Cerebellar cortex (tissue), 1 donor: ENCODE data around the gene GLCCI1.
"Not testable (repeated sequence)": the region's sequence is repeated elsewhere in the genome, so short reads cannot be mapped to it uniquely, and the experiment has no call there.

Experiments used
- DNase-seq: peaks from one replicate; pipeline ENCODE4 v3.0.0-alpha.2; 2015; ENCODE audit warnings: low spot score

GLCCI1 gene

DNA sequence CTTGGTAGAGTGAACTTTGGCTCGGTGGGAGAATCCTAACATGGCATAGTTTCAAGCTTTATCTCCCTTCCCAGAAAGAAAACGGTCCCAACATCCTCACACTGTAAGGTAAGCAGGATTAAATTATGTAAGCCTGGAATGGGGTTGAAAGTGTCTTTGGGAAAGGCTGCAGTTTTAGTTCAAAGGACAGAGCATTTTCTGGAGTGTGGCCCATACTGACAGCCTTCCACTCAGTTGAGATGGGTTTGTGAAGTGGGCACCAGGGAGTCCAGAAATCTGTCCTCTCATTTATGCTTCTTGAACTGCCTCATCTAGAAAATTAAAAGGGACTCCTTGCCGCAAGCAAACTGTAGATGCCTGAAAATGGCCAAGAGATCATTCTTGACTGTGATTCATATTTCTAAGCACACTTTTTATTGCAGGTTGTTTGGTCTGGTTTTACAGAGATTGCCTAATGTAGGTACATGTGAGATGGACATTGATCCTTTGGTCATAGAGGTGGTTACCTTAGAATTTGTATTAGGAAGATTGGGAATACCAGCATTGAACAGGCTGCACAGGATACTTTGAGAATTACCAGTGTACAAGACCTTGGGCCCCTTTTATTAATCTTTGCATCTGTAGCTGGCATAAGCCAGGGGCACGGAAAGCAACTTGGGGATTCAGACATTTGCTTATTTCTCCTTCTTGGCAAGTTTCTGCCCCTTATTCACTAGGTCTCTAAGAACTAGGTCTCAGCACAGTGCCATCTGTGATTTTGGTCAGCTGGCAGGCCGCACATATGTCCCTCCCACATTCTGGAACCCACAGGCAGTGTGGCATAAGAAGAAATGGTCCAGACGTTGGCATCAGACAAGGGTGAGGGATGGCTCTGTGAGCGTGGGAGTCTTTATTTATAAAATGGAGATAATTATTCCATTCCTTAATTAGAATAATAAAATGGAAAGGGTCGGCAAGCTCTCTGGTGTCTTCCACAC is 125.9 kb downstream of the GLCCI1 start:
- peak; percentile 76 for DNase-seq

DNA sequence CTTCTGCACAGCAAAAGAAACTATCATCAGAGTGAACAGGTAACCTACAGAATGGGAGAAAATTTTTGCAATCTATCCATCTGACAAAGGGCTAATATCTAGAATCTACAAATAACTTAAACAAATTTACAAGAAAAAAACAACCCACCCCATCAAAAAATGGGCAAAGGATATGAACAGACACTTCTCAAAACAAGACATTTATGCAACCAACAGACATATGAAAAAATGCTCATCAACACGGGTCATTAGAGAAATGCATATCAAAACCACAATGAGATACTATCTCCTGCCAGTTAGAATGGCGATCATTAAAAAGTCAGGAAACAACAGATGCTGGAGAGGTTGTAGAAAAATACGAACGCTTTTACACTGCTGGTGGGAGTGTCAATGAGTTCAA is 132.7 kb downstream of the GLCCI1 start:
- DNase-seq = not testable (repeated sequence)

DNA sequence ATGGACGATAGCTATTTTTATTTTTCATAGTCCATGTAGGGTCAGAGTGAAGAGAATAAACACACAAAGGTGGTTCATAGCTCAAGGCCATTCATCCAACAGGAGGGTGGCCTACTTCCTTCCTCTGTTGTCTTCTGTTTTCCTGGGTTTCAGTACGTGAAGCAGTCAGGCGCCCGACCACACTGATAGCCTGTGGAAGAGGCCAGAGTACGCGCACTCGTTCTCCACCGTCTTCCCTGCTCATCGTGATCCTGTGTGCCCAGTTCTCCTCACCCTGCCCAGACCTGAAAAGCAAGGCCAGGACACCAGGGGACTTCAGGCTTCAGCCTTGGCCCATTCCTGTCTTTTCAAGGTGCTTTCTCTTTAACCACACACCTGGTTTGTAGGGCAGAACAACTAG is 134.7 kb downstream of the GLCCI1 start:
- no peak for DNase-seq

DNA sequence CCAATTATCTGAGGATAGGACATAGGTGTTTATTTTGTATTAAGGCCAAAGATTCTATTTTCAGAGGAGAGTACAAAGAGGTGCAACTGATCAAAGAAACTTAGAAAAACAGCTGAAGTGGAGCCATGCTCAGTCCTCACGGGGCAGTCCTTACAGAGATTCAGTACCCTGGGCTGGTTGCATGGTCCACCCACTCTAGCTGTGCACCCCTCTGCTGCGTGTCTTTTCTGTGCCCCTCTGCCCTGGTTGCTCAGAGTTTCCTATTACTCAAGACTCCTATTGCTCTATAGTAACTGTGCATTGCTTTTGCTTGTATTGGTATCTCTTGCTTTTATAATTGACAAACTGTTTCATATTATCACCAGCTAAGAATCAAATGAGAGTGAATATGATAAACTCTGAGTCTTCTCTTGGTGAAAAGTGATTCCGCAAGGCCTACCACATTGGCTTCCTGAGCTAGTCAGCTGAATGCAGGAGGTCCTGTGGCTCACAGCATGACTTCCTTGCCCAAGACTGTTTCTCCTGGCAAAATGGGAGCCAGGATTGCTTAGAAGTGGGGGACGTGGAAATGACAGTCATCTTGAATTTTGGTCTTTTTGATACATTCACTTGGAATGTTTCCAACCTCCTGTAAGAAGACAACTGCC is 137.0 kb downstream of the GLCCI1 start:
- DNase-seq = no peak

DNA sequence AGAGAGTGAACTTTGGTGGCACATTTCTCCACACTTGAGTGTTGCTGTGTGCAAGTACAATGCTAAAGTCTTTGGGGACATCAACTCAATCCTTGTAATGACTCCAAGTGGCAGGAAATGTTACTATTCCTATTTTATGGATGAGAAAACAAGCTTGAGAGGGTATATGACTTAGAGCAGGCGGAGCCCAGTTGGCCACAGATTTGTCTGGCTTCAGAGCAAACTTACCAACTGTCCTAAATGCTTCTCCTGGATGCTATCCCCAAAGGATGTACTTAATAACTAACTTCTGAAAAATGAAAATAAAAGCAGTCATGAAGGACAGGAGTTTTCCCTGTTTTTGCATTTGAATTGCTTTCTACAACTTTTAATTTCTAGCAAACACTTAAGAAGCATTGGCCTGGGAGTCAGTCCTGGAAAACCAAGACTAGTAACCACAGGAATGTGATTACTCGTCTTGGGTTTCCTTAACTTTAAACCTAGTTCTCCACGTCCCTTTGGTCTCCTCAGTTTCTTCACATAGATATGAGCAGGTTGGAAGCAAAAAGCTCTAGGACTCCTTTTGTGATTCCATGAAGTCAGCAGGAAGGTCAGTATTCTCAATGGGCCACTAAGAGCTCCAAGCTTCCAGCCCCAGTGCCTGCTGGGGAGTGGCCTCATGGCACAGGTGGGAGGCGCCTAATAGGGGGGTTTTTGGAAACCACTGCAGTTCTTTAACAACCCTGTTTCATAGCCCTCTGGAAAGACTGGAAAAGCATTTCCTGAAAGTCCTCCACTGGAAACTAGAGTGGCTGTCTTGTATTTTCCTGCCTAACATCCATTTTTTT is 140.8 kb downstream of the GLCCI1 start:
- no peak for DNase-seq

DNA sequence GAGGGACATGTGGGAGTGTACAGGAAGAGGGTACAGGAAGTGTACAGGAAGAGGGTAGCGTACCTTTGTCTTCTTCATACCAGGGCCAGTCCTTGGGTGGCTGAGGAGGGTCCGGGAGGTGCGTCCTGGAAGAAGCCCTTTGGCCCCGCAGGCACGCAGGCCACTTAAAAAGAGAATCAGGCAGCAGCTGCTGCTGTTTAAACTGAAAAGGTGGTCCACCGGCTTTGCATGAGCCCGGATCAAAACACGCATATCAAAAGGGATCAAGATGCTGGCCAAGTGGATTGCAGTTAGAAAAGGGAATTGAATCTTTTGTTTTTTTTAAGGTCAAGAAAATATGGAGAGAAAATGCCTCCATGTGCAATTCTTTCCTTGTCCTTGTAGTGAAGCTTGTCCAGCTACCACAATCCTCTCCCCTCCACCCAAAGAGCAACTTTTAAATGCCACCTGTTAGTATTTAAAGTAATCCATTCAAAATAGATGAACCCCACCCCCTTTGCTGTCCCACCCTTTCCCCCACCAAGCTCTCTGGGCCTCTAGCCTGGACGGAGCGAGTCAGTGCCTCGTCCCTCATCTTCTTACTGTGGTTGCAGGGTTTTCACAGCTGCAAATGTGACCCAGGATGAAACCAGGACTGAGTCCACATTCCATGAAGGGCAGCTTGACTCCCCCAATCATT is 142.8 kb downstream of the GLCCI1 start:
- no peak for DNase-seq

DNA sequence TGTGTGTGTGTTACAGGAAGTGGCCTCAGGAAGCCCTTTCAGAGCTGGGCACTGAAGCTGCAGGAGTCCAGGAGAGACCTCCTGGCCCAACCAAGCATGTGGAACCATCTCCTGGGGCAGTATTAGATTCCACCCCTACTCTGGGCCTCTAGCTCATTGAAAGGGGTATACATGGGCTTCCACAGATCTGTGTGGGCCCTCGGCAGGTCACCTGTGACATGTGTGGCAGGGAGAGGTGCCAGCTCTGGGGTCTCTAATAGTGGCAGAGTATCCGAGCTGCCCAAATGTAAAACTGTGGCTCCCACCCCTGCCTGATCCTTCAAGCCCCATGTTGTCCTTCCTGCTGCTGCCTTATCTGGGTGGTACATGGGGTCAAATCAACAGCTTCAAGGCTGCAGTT is 144.1 kb downstream of the GLCCI1 start:
- DNase-seq = no peak

DNA sequence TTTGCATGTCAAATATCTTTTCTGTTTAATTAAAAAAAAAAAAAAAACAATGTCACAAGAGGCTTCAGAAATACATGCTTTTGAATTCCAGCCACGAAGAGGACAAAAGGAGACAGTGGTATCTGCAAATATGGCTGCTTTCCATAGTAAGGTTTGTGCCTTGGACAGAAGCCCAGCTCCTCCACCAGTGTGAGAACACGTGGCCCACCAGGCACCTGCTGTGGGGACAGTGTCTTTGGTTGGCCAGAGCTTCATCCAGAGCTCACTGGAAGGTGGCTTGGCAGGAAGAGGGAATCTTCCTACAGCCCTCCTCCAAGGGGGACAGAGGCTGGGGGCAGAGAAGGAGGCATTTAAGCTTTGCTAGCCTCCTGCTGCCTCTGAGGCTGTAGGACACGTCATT is 144.6 kb downstream of the GLCCI1 start:
- peak; percentile 44 for DNase-seq

DNA sequence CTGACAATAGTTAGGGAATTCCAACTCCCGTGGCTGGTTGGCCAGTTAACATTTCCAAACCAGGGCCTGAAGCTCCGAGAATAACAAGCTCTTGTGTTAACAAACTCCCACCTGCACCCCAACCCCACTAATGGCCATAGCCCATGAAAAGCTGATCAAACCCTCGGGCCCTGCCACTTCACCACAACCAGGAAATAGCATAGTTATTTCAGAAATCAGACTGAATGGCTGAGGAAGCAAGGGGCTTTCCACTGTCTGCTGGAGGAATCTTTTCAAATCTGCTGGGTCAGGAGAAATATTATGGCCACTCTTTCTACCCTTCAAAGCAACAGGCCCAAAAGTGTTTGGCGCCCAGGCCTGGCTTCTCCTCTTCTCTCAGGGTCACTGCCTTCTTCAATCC is 145.6 kb downstream of the GLCCI1 start:
- no peak for DNase-seq

DNA sequence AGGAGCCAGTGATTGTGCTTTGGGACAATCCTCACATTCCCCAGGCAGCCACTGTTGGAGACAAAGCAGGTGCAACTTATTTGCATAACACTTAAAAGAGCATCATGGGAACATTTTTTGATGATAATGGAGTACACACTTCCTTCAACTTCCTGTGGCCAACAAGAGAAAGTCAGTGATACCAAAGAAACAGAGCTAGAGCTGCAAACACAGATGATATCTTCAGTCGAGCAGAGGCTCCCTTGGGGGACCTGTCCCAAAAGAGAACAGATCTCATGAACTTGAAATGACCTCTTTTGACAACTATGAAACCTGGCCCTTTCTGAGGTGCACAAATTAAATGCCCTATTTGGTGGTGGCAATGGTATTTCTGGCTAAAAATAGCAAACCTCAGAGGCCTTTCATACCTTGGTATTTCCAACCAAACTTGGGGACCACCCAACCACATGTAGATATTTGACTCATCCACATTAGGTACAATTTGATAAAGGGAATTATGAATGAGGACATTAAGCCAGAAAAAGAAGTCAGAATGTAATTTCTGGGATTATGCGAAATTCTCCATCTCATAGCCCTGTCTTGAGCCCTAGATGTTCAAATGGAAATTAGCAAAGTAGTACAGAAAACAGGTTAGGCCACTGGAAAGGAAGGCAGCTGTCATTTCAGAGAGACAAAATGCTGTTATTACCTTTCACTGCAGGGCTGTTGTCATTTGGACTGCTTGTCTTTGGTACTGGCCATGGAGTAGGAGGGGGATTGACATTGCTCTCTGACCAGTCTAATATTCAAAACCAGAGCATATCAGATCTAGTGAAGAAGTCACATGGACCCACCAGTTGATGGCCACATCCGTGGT is 147.2 kb downstream of the GLCCI1 start:
- no peak for DNase-seq

DNA sequence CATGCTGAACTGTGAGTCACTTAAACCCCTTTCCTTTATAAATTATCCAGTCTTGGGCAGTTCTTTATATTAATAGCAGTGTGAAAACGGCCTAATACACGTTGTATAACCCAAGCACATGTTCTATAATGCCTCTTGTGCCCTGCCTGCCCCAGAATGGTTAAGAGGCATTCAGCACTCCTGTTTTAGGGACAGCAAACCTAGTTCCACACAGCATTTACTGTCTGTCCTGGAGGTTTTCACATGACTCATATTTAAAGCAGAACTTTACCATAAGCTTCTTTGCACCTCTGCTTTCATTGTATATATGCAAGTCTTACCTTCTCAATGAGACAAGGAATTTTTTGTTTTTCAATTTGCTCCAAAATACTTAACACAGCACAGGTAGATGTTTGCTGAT is 148.6 kb downstream of the GLCCI1 start:
- no peak for DNase-seq

DNA sequence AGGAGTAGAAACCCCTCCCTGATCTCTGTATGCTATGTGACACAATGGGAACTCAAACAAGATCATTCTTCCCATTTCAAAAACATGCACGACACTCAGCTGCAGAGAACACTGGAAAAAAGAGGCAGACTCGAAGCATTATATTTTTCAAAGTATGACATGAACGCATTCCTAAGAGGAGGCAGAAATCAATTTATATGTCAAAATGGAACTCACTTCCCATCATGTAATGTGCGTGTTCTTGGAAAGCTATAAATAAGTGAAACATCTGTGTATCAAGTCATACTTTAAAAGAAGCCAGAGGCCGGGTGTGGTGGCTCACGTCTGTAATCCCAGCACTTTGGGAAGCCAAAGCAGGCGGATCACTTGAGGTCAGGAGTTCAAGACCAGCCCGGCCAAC is 150.7 kb downstream of the GLCCI1 start:
- no peak for DNase-seq

DNA sequence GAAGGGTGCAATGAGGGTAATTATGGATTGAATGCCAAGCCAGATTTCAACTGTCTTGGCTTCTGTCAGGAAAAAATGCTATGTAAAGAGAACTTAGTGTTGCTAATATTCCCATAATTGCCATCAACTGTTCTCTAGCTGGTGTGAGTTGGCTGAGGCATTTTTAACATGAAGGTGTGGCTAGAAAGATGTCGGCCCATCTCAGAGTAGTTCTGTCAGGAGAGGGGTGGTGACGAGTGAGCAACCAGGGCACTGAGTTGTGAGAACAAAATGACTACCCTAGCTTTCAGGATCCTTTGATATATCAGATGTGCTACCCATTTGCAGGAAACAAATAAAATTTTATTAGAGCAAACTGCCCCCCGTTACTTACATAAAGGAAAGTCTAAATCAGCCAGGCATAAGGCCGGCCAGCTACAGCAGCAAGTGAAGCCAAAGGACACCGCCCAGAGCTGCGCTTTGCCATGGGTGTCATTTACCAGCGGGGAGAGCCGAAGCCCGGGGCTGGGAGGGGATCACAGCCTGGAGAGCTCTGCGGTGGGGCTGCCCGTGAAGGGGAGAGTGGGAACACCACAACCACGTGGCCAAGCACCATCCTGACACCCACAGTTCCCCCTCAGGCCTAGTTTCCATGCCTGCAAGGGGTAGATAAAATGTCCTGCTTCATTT is 151.9 kb downstream of the GLCCI1 start:
- DNase-seq = no peak

DNA sequence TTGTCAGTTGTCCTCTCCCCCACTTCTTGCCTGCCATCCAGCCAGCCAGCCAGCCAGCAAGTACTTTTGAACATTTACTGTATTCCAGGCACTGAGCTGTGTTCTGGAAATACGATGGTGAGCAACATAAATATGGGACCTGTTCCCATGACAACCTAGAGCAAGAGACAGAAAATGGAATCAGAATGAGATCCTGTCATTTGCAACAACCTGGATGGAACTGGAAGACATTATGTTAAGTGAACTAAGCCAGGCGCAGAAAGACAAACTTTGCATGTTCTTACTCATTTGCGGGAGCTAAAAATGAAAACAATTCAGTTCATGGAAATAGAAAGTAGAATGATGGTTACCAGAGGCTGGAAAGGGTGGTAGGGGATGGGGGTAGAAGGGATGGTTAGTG is 152.6 kb downstream of the GLCCI1 start:
- no peak for DNase-seq

DNA sequence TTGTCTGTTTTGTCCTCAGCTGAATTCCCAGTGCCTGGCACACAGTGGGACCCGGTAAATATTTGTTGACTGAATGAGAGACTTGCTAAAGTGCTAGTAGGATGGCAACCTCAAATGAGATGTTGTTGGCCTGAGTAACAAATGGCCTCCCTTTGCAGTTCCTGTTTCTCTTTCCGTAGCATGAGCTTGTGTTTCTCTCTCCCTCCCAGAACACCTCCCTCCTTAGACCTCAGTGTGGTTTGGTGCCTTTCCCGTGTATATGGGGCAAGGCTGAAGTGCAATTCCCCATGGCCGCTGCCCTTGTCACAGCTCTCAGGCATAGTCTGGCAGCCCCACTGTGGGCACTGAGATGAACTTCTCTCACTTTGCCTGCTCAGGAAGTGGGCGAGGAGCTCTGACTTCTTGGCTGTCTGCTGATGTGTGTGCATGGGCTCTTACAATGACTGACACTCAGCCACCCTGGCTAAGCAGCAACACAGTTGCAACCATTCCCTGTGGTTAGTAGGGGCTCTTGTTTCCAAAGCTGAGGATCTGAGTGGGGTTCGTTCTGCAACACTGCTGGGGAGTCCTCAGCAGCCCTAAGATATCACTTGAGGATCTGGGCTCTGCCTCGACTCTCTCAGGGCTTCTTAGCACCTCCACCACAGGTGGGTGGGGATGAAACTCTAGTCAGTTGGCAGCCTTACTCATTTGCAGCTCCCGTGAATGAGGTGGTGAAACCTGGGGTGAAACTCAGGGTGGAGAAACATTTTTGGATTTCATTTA is 157.3 kb downstream of the GLCCI1 start:
- DNase-seq = no peak

DNA sequence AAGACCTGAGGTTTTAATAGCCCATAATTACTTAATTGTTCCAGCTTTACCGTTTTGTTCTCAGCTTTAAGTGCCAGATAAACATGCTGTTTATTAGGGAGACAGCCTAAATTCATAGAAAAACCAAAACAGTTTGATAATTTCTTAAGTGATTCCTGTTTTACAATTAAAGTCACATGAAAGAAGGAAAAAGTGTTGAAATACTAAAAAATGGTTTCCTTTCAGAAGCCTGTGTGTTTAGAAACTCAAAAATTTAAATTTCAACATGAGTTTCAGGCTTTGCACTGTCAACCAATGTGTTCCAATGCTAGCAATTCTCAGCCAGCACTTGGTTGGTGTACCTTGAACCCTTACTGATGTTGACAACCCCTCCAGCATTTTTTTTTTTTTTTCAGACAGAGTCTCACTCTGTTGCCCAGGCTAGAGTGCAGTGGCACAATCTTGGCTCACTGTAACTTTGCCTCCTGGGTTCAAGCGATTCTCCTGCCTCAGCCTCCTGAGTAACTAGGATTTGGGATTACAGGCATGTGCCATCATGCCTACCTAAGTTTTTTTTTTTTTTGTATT is 158.1 kb downstream of the GLCCI1 start:
- DNase-seq = no peak

DNA sequence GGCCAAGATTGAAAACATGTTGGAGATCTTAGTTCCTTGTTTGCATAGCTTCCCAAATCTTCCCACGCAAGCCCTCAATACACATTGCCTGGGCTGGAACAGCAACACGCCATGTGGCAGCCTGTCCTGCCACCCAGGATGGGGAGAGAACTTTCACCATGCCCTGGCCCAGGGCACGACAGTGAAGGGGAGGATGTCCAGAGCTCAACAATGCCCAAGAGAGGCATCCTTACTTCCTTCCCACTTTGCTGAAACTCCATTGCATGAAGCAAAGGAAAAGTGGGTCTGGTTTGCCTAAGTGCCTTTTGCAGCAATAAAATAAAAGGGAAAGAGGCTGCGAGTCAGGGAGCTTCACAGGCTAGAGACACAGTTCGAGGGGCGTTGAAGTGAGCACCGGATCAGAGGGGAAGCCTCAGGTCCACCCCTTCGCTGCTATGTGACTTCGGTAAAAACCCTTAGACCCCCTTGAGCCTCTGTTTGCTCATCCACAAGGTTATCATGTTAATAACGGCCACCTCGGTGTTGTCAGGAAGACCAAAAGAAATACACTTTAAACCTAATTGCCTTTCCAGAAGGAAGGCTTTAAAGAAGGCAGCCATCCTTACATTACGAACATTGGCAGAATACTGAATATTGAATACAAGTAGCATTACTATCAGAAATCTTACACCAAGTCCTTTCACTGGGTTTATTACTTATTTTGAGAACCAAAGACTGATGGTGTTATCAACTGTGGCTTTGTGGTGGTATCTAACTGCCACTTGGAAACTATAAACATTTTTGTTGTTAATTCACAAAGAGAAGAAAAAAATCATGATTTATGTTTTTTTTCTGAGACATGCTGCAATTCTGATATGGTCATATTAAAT is 160.1 kb downstream of the GLCCI1 start:
- no peak for DNase-seq

DNA sequence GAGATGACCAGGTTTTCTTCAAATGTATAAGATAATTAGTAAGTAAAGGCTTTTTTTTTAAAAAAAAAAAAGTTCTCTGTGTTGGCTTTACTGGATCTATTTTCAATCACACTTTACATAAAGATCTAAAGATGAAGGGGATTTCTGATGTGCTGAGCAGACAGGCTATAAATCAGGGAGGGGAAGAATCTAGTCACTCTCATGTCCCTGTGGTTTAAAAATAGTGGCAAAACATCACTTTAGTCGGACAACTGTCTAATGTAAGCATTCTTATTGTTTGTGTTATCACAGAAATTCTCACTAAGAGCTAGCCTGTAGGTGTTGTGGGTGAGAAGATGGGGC is 160.7 kb downstream of the GLCCI1 start:
- DNase-seq = no peak
